ENCODE results near the gene DDX25.

GRCh38 chr11:125950178-125950490, 45.8 kb downstream of the DDX25 start:
- no peak for TF ChIP-seq CTCF (conservative IDR thresholded peaks at IDR 0.05; ENCODE audit: low read depth, low read length)
- no peak for TF ChIP-seq MXI1 (IDR thresholded peaks at IDR 0.05; ENCODE audit: borderline replicate concordance, low read depth, low read length)
- no peak for TF ChIP-seq POLR2A (IDR thresholded peaks at IDR 0.05; ENCODE audit: low read depth, low read length)
- no peak for TF ChIP-seq BHLHE40 (IDR thresholded peaks at IDR 0.05; ENCODE audit: low read depth, low read length)
- no peak for TF ChIP-seq RAD21 (IDR thresholded peaks at IDR 0.05; ENCODE audit: low read length)
- TF ChIP-seq RCOR1 (IDR thresholded peaks at IDR 0.05; ENCODE audit: insufficient replicate concordance, low read length): no peak
- TF ChIP-seq FOS (IDR thresholded peaks at IDR 0.05; ENCODE audit: low read depth, low read length): no peak
- no peak for TF ChIP-seq CEBPB (IDR thresholded peaks at IDR 0.05; ENCODE audit: low read depth, low read length)
- TF ChIP-seq SMC3 (IDR thresholded peaks at IDR 0.05; ENCODE audit: low read depth, low read length): no peak
- TF ChIP-seq RFX5 (IDR thresholded peaks at IDR 0.05; ENCODE audit: low read depth, low read length): no peak

All from IMR-90 (cell line).